Stomach smooth muscle (tissue), 2 donors: ENCODE results near the gene OR4B1.

Source experiments
- H3K27ac ChIP-seq: one replicate; pipeline ENCODE4 v1.7.0; 2013; ENCODE audit warnings: mild to moderate bottlenecking, low read length, inconsistent platforms
- H3K27me3 ChIP-seq, 2 donors: one replicate each; pipeline ENCODE4 v1.7.0; 2013; ENCODE audit warnings: low read length in 2 of 2; ENCODE audit not compliant: insufficient read depth in 2 of 2, control insufficient read depth in 1 of 2
- H3K36me3 ChIP-seq, 2 donors: one replicate each; pipeline ENCODE4 v1.7.0; 2013; ENCODE audit warnings: low read length in 2 of 2; ENCODE audit not compliant: control insufficient read depth in 2 of 2, insufficient read depth in 2 of 2
- H3K4me1 ChIP-seq: one replicate; pipeline ENCODE4 v1.7.0; 2013; ENCODE audit warnings: low read length; ENCODE audit not compliant: control insufficient read depth, insufficient read depth
- H3K4me3 ChIP-seq, 2 donors: one replicate each; pipeline ENCODE4 v1.7.0; 2013; ENCODE audit warnings: low read length in 2 of 2
- H3K9ac ChIP-seq, 2 donors: one replicate each; pipeline ENCODE4 v1.7.0; 2013; ENCODE audit warnings: low read length in 2 of 2, mild to moderate bottlenecking in 1 of 2
- H3K9me3 ChIP-seq, 2 donors: one replicate each; pipeline ENCODE4 v1.7.0; 2013; ENCODE audit warnings: low read length in 2 of 2; ENCODE audit not compliant: control insufficient read depth in 2 of 2
- donor health status: healthy.
- donor health status: Pancreatic carcinoma.

The OR4B1 gene

GRCh38 chr11:48216510-48216909, at the start of gene OR4B1:
Gene OR4B1 (plus strand): TSS chr11:48216810. CDS start chr11:48216810, 0 bp downstream.
- H3K27me3 ChIP-seq = no peaks in the 10 kb centered on the region
- no peaks in the 10 kb centered on the region for H3K4me1 ChIP-seq
- H3K36me3 ChIP-seq = no peaks in the 10 kb centered on the region
- H3K4me3 ChIP-seq = no peak within 1 kb of the TSS
- peaks cover 0 to 2% of the 10 kb centered on the region in 2 donors for H3K9me3 ChIP-seq
- H3K9ac ChIP-seq = no peak within 1 kb of the TSS
- no peak within 1 kb of the TSS for H3K27ac ChIP-seq

GRCh38 chr11:48167380-48167779, 49.2 kb upstream of the OR4B1 start:
- Histone ChIP-seq H3K4me1 (peaks cover 4% of the 10 kb centered on the region), H3K9ac (no peak overlapping the region), H3K36me3 (peaks cover 0 to 11% of the 10 kb centered on the region in 2 donors), H3K9me3 (no peaks in the 10 kb centered on the region), H3K27me3 (no peaks in the 10 kb centered on the region), H3K27ac (no peak overlapping the region), H3K4me3 (no peak overlapping the region)

GRCh38 chr11:48168815-48169214, 47.8 kb upstream of the OR4B1 start:
- Histone ChIP-seq H3K27ac (no peak overlapping the region), H3K36me3 (peaks cover 0 to 8% of the 10 kb centered on the region in 2 donors), H3K4me1 (peaks cover 4% of the 10 kb centered on the region), H3K9me3 (no peaks in the 10 kb centered on the region), H3K27me3 (no peaks in the 10 kb centered on the region), H3K4me3 (no peak overlapping the region), H3K9ac (no peak overlapping the region)

GRCh38 chr11:48169259-48169658, 47.4 kb upstream of the OR4B1 start:
- no peak overlapping the region for H3K4me3 ChIP-seq
- no peak overlapping the region for H3K9ac ChIP-seq
- H3K27ac ChIP-seq = no peak overlapping the region
- peaks cover 0 to 4% of the 10 kb centered on the region in 2 donors for H3K36me3 ChIP-seq
- H3K27me3 ChIP-seq = no peaks in the 10 kb centered on the region
- no peaks in the 10 kb centered on the region for H3K9me3 ChIP-seq
- H3K4me1 ChIP-seq = peaks cover 4% of the 10 kb centered on the region

GRCh38 chr11:48169717-48170116, 46.9 kb upstream of the OR4B1 start:
- no peak overlapping the region for H3K9ac ChIP-seq
- peaks cover 0 to 4% of the 10 kb centered on the region in 2 donors for H3K36me3 ChIP-seq

GRCh38 chr11:48170241-48171233, 46.1 kb upstream of the OR4B1 start:
- no peak overlapping the region for H3K9ac ChIP-seq
- no peaks in the 10 kb centered on the region for H3K9me3 ChIP-seq
- H3K27me3 ChIP-seq = no peaks in the 10 kb centered on the region
- no peak overlapping the region for H3K27ac ChIP-seq
- peaks cover 4% of the 10 kb centered on the region for H3K4me1 ChIP-seq
- H3K4me3 ChIP-seq = no peak overlapping the region
- H3K36me3 ChIP-seq = peaks cover 0 to 4% of the 10 kb centered on the region in 2 donors

More at GRCh38 chr11:48169717-48170116, 46.9 kb upstream of the OR4B1 start:
- no peaks in the 10 kb centered on the region for H3K27me3 ChIP-seq
- H3K9me3 ChIP-seq = no peaks in the 10 kb centered on the region
- no peak overlapping the region for H3K4me3 ChIP-seq
- peaks cover 4% of the 10 kb centered on the region for H3K4me1 ChIP-seq
- no peak overlapping the region for H3K27ac ChIP-seq

GRCh38 chr11:48172818-48173609, 43.6 kb upstream of the OR4B1 start:
- Histone ChIP-seq H3K4me1 (peaks cover 4% of the 10 kb centered on the region), H3K27ac (no peak overlapping the region), H3K9ac (no peak overlapping the region), H3K36me3 (peaks cover 0 to 2% of the 10 kb centered on the region in 2 donors), H3K27me3 (no peaks in the 10 kb centered on the region), H3K9me3 (no peaks in the 10 kb centered on the region), H3K4me3 (peak overlapping the region in 1 of 2 donors; percentile 44)

GRCh38 chr11:48177661-48178060, 38.9 kb upstream of the OR4B1 start:
- Histone ChIP-seq H3K9ac (no peak overlapping the region), H3K27me3 (no peaks in the 10 kb centered on the region), H3K27ac (no peak overlapping the region), H3K4me1 (no peaks in the 10 kb centered on the region), H3K4me3 (no peak overlapping the region), H3K9me3 (no peaks in the 10 kb centered on the region), H3K36me3 (no peaks in the 10 kb centered on the region)

GRCh38 chr11:48180627-48181026, 36.0 kb upstream of the OR4B1 start:
- Histone ChIP-seq H3K27me3 (no peaks in the 10 kb centered on the region), H3K36me3 (no peaks in the 10 kb centered on the region), H3K9me3 (no peaks in the 10 kb centered on the region), H3K4me3 (no peak overlapping the region), H3K9ac (no peak overlapping the region), H3K27ac (no peak overlapping the region), H3K4me1 (no peaks in the 10 kb centered on the region)

- Histone ChIP-seq H3K9me3 (no peaks in the 10 kb centered on the region), H3K4me3 (no peak overlapping the region), H3K4me1 (no peaks in the 10 kb centered on the region), H3K27ac (no peak overlapping the region), H3K36me3 (no peaks in the 10 kb centered on the region), H3K27me3 (no peaks in the 10 kb centered on the region), H3K9ac (no peak overlapping the region)
Observed at GRCh38 chr11:48182860-48183526, 33.6 kb upstream of the OR4B1 start.
